ENCODE results near the gene TMBIM6. TPM values are rescaled to one million over a fixed set of nuclear protein-coding genes. Genes with fewer than 3 reads are reported as not detected.

TMBIM6 gene
- total RNA-seq, 1 experiment from 2014 or later = 525 TPM

DNA sequence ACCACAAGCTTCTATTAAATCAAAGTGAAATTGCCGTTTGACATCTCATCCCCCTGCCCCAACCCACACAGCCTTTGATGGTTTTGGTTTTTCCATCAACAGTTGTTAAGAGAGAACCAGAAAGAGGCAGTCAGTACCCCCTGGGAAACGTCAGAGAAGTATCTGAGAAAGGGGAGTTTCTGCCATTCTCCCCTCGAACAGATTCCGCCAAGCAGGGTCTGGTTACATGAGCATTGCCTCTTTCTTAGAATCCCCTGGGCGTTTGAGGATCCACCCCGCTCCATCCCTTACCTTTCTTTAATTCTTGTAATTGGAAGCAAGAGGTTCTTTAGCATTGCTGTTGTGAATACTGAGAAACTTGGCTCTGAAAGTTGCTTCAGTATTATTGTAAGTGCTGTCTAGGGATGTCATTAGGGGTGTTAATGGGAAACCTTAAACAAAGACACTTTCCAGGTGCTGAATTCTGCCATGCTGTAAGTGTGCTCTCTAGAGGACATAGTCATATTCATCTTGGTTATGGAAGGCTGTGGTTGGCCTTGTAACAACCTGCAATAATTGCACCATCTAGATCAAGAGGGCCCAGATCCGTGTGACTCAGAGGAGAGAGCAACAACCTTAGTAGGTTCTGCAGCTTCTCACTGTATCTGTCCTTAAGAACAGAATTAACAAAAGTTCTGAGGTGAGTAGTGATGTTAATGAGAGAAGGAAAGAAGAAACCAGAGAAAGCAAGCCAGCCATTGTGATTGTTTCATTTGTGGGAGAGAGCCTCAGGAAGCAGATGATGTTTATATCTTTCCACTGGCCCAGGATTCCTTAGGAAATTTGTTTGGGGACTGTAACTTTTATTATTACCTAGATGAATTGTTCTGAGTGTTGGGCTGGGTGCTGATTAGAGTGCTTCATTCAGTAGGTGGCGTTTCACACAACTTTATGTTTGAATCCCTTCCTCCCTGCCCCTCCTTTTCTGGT is 9.0 kb downstream of the TMBIM6 start:
- Histone ChIP-seq H3K36me3 (ENCODE audit: control insufficient read depth, insufficient read depth, low read length) (peaks cover 22% of the 10 kb centered on the region), H3K4me1 (ENCODE audit: control insufficient read depth, insufficient read depth, low read length) (peaks cover 12% of the 10 kb centered on the region), H3K4me3 (ENCODE audit: low read depth in 2 of 2, low read length in 2 of 2) (no peak overlapping the region), H3K27me3 (ENCODE audit: control insufficient read depth, insufficient read depth, low read length) (no peaks in the 10 kb centered on the region), H3K27ac (ENCODE audit: low read length) (peak overlapping the region; percentile 29; the same call in 1 of the 2 replicates), H3K9me3 (ENCODE audit: control insufficient read depth, insufficient read depth, low read depth, low read length) (no peaks in the 10 kb centered on the region)
- ChIA-PET POLR2A (interaction anchor here (0.9 kb wide), 1 partner anchor 10 kb away, joined by 3 read pairs; no protein-coding TSS in a partner anchor), CTCF (no interaction called here)
- no peak for TF ChIP-seq POLR2AphosphoS5 (IDR thresholded peaks at IDR 0.05; ENCODE audit: low read depth, low read length)
- TF ChIP-seq, protein P1, sequence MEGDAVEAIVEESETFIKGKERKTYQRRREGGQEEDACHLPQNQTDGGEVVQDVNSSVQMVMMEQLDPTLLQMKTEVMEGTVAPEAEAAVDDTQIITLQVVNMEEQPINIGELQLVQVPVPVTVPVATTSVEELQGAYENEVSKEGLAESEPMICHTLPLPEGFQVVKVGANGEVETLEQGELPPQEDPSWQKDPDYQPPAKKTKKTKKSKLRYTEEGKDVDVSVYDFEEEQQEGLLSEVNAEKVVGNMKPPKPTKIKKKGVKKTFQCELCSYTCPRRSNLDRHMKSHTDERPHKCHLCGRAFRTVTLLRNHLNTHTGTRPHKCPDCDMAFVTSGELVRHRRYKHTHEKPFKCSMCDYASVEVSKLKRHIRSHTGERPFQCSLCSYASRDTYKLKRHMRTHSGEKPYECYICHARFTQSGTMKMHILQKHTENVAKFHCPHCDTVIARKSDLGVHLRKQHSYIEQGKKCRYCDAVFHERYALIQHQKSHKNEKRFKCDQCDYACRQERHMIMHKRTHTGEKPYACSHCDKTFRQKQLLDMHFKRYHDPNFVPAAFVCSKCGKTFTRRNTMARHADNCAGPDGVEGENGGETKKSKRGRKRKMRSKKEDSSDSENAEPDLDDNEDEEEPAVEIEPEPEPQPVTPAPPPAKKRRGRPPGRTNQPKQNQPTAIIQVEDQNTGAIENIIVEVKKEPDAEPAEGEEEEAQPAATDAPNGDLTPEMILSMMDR (IDR thresholded peaks at IDR 0.05) = peak; percentile 5; the same call in 1 of the 2 replicates
- in situ Hi-C loops (cut with HindIII; ENCODE audit: low pct_unique_long_range_greater_than_20kb, low sequenced_read_pairs) = no loop called here
- BruUV-seq (replicated peaks) = no TSS peak
- no peak for DNase-seq (ENCODE audit: low read depth, low spot score)
- intact Hi-C loops (cut with micrococcal nuclease; ENCODE audit: unreplicated experiment) = no loop called here
- ATAC-seq = peak; percentile 59; the same call in 1 of the 2 replicates

DNA sequence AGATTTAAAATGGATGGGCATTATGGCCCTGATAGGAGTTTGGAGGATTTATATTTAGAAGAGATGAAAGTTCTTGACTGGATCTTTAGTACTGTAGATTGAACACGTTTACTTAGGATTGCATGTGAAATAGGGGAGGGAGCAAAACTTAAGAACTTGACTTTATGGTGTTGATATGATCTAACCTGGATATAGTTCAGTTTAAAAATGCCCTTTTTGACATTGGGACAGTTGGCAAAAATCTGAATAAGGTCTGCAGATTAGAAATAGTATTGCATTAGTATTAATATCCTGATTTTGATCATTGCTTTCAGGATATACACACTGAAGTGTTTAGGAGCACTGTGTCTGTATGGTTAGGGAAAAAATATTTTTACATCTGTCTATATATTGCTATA is 9.6 kb downstream of the TMBIM6 start:
- intact Hi-C loops (cut with micrococcal nuclease; ENCODE audit: unreplicated experiment) = no loop called here
- TF ChIP-seq SIN3A (IDR thresholded peaks at IDR 0.05; ENCODE audit: borderline replicate concordance, insufficient read depth, low read depth, low read length) (no peak), TCF7L2 (IDR thresholded peaks at IDR 0.05; ENCODE audit: low read depth, low read length) (no peak), POLR2AphosphoS5 (IDR thresholded peaks at IDR 0.05; ENCODE audit: low read depth, low read length) (no peak)
- TF ChIP-seq, protein P2, sequence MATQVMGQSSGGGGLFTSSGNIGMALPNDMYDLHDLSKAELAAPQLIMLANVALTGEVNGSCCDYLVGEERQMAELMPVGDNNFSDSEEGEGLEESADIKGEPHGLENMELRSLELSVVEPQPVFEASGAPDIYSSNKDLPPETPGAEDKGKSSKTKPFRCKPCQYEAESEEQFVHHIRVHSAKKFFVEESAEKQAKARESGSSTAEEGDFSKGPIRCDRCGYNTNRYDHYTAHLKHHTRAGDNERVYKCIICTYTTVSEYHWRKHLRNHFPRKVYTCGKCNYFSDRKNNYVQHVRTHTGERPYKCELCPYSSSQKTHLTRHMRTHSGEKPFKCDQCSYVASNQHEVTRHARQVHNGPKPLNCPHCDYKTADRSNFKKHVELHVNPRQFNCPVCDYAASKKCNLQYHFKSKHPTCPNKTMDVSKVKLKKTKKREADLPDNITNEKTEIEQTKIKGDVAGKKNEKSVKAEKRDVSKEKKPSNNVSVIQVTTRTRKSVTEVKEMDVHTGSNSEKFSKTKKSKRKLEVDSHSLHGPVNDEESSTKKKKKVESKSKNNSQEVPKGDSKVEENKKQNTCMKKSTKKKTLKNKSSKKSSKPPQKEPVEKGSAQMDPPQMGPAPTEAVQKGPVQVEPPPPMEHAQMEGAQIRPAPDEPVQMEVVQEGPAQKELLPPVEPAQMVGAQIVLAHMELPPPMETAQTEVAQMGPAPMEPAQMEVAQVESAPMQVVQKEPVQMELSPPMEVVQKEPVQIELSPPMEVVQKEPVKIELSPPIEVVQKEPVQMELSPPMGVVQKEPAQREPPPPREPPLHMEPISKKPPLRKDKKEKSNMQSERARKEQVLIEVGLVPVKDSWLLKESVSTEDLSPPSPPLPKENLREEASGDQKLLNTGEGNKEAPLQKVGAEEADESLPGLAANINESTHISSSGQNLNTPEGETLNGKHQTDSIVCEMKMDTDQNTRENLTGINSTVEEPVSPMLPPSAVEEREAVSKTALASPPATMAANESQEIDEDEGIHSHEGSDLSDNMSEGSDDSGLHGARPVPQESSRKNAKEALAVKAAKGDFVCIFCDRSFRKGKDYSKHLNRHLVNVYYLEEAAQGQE (IDR thresholded peaks at IDR 0.05; ENCODE audit: insufficient read depth in 1 of 2, low read depth in 2 of 2, low read length in 1 of 2) = no peak
- TF ChIP-seq, protein P1 (IDR thresholded peaks at IDR 0.05) = no peak
- peaks cover 12% of the 10 kb centered on the region for H3K4me1 ChIP-seq (ENCODE audit: control insufficient read depth, insufficient read depth, low read length)
- H3K36me3 ChIP-seq (ENCODE audit: control insufficient read depth, insufficient read depth, low read length) = peaks cover 26% of the 10 kb centered on the region
- CTCF ChIA-PET = interaction anchor here (0.6 kb wide), 1 partner anchor 17 kb away, joined by 6 read pairs; no protein-coding TSS in a partner anchor
- no peak overlapping the region for H3K4me3 ChIP-seq (ENCODE audit: low read depth in 2 of 2, low read length in 2 of 2)
- ATAC-seq = no peak
- DNase-seq (ENCODE audit: low read depth, low spot score) = no peak
- H3K27ac ChIP-seq (ENCODE audit: low read length) = peak overlapping the region; percentile 29; the same call in 1 of the 2 replicates
- in situ Hi-C loops (cut with HindIII; ENCODE audit: low pct_unique_long_range_greater_than_20kb, low sequenced_read_pairs) = no loop called here
- H3K9me3 ChIP-seq (ENCODE audit: control insufficient read depth, insufficient read depth, low read depth, low read length) = no peaks in the 10 kb centered on the region
- POLR2A ChIA-PET = interaction anchor here (0.7 kb wide), 1 partner anchor 109 kb away, joined by 10 read pairs; no protein-coding TSS in a partner anchor
- BruUV-seq (replicated peaks) = no TSS peak
- H3K27me3 ChIP-seq (ENCODE audit: control insufficient read depth, insufficient read depth, low read length) = no peaks in the 10 kb centered on the region
